Spleen (tissue), 11 donors: ENCODE measurements around the gene XAF1. TPM values are rescaled to one million over a fixed set of nuclear protein-coding genes. Genes with fewer than 3 reads are reported as not detected.

ENCODE experiments used
- DNase-seq: peaks from one replicate; pipeline ENCODE4 v3.0.0-alpha.2; 2020
- H3K27ac ChIP-seq, 8 donors: fragments of 200-600 bp; sonication (generic) in 7 of 8; 1 replicate in 4 of 8; 2 replicates in 4 of 8; pipeline versions ENCODE4 v1.5.0 to v1.8.0; 2016 to 2021; ENCODE audit warnings: inconsistent platforms in 4 of 8, mild to moderate bottlenecking in 4 of 8, moderate library complexity in 1 of 8
- H3K27me3 ChIP-seq, 7 donors: fragments of 200-600 bp; sonication (generic) in 6 of 7; replicated peaks in 1 of 7; 1 replicate in 4 of 7; 2 replicates in 3 of 7; pipeline versions ENCODE4 v1.5.0 to v1.8.0; 2016 to 2021; ENCODE audit warnings: inconsistent platforms in 3 of 7, mild to moderate bottlenecking in 1 of 7
- H3K36me3 ChIP-seq, 6 donors: fragments of 200-600 bp; sonication (generic) in 5 of 6; 1 replicate in 4 of 6; 2 replicates in 2 of 6; pipeline versions ENCODE4 v1.5.0 to v1.8.0; 2016 to 2021; ENCODE audit warnings: inconsistent platforms in 2 of 6
- H3K4me1 ChIP-seq, 6 donors: fragments of 200-600 bp; sonication (generic) in 5 of 6; 1 replicate in 3 of 6; 2 replicates in 3 of 6; pipeline versions ENCODE4 v1.5.0 to v1.8.0; 2016 to 2021; ENCODE audit warnings: inconsistent platforms in 3 of 6
- H3K4me3 ChIP-seq, 8 donors: fragments of 200-600 bp; sonication (generic) in 7 of 8; 1 replicate in 4 of 8; 2 replicates in 4 of 8; pipeline versions ENCODE4 v1.5.0 to v1.8.0; 2016 to 2021; ENCODE audit warnings: inconsistent platforms in 4 of 8, mild to moderate bottlenecking in 4 of 8, moderate library complexity in 2 of 8
- H3K9me3 ChIP-seq, 8 donors: fragments of 200-600 bp; sonication (generic) in 7 of 8; 1 replicate in 4 of 8; 2 replicates in 4 of 8; pipeline versions ENCODE4 v1.5.0 to v1.8.0; 2016 to 2021; ENCODE audit warnings: inconsistent platforms in 4 of 8
- CTCF ChIP-seq, 11 experiments: fragments of 200-600 bp in 7 of 11; fragments of 450-650 bp in 4 of 11; sonication (generic) in 4 of 11; IDR thresholded peaks in 8 of 11; conservative IDR thresholded peaks in 3 of 11; 1 replicate in 7 of 11; 2 replicates in 4 of 11; pipeline versions ENCODE4 v1.4.0 to v1.8.0; 2016 to 2021; ENCODE audit warnings: antibody characterized with exemption in 11 of 11, inconsistent platforms in 4 of 11, mild to moderate bottlenecking in 1 of 11
- POLR2A ChIP-seq, 3 donors: fragments of 450-650 bp; IDR thresholded peaks; one replicate each; pipeline ENCODE4 v1.5.1; 2017; ENCODE audit warnings: antibody characterized with exemption in 3 of 3, mild to moderate bottlenecking in 1 of 3
- POLR2AphosphoS5 ChIP-seq, 3 donors: sonication (generic); formaldehyde crosslinking; IDR thresholded peaks; one replicate each; pipeline ENCODE4 v1.5.1; 2017; ENCODE audit warnings: antibody characterized with exemption in 3 of 3
- WGBS, 5 donors: extraction: QIAGEN DNeasy Blood & Tissue Kit in 3 of 5; methylation state at CpG; one replicate each; pipeline versions ENCODE4 v1.1.5 to v1.1.7; 2013 to 2018; 5-methylcytosine and 5-hydroxymethylcytosine counted together
- intact Hi-C: fragments of 100-400 bp; cut with DNase I; formaldehyde crosslinking; loops from one replicate; pipeline ENCODE4 v1.15.0; 2023; ENCODE audit warnings: low total_unique reads
- polyA plus RNA-seq, 3 donors: library from polyadenylated mRNA; stranded (reverse); fragments of 200-250 nt; gene quantifications; one replicate each; pipeline ENCODE4 v1.2.1, GENCODE V29; 2013
- total RNA-seq, 7 donors: library from RNA; depleted of rRNA in 3 of 7; stranded (reverse); fragments of >200 nt in 3 of 7; fragmentation: NEBNext Ultra II Directional in 4 of 7; extraction: Animal tissue kit (Norgen Biotek cat#: 25700) in 4 of 7; gene quantifications; one replicate each; pipeline versions ENCODE4 v1.1.0 to v1.2.1, GENCODE V29; 2016 to 2021
- donor health status: healthy with polysubstance abuse.
- donor health status: DM: no; HTN: no; CAD: no; lungs with moderate emphysema.
- donor health status: DM: no; HTN: no; CAD: no.
- donor health status: Bipolar disorder and iron deficiency.
- donor health status: healthy.
- donor health status: DM: no; HTN: no; CAD: no.
- donor health status: DM: yes; HTN: yes; CAD: no.

Gene XAF1
- total and polyA plus RNA-seq, 10 donors, result 26.4 to 176 (median 100) TPM

DNA sequence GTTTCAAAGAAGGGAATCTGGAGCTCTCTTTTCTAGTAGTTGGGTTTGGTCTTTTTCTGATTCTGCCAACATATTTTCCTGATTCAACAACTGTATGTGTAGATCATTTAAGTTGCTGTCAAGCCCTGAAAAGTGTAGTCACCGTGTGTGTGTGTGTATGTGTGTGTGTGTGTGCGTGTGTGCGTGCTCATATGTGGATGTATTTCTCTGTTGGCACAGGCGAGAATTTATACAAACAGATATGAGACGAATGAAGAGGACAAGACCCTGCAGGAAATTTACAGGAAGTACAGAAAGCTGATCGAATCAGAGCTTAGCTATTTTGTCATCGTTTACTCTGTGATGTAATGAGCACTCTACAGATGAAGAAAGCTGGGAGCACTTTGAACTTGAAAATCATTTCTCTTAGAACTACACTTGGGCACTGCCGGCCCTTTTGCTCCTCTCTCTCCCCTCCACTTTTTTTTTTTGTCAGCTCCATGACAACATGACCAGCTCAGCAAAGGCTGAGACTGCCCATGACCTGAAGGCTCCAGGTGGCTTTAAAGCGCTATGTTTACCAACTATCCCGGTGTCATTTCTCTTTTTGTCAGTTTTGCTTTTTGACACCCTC lies 31.3 kb downstream of the XAF1 start:
- no peak for TF ChIP-seq CTCF (IDR thresholded peaks at IDR 0.05 in 8 of 11, conservative IDR thresholded peaks at IDR 0.05 in 3 of 11)
- no peak for TF ChIP-seq POLR2A (IDR thresholded peaks at IDR 0.05)
- TF ChIP-seq POLR2AphosphoS5 (IDR thresholded peaks at IDR 0.05), result no peak
- intact Hi-C loops, result no loop called here
- Histone ChIP-seq H3K4me1 (no peaks in the 10 kb centered on the region), H3K27me3 (peaks cover 0 to 50% (median 9%) of the 10 kb centered on the region in 7 donors), H3K27ac (no peak overlapping the region), H3K4me3 (no peak overlapping the region), H3K36me3 (no peaks in the 10 kb centered on the region), H3K9me3 (peaks cover 0 to 26% (median 4%) of the 10 kb centered on the region in 8 donors)
- WGBS, 5 donors, result 51 to 65% (median 56%) methylated on average over 10 of the region's 10 CpGs
- DNase-seq, result no peak

DNA sequence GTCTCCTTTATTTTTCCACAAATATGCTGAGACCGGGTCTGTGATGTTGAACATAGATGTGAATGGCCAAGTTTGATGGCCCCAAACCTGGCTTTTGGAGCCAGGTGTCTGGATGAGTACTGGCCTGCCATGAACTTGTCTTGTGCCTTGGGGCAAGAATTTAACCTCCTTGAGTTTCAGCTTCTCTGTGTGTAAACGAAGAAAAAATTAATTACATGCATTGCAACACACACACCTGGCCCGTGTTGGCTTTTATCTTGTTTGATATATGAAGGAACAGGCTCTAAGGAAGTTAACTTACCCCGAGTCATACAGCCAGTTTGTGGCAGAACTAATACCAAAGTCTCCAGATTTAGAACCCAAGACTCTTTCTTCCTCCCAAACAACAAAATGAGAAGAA lies 33.3 kb downstream of the XAF1 start:
- H3K27me3 ChIP-seq, result peaks cover 0 to 52% (median 9%) of the 10 kb centered on the region in 7 donors
- TF ChIP-seq CTCF (IDR thresholded peaks at IDR 0.05 in 8 of 11, conservative IDR thresholded peaks at IDR 0.05 in 3 of 11) (no peak), POLR2A (IDR thresholded peaks at IDR 0.05) (no peak)
- 58 to 75% (median 64%) methylated on average over 4 of the region's 4 CpGs for WGBS, 5 donors
- H3K27ac ChIP-seq, result no peak overlapping the region
- no peaks in the 10 kb centered on the region for H3K36me3 ChIP-seq
- no peak overlapping the region for H3K4me3 ChIP-seq
- intact Hi-C loops, result no loop called here
- DNase-seq, result no peak
- H3K9me3 ChIP-seq, result peaks cover 0 to 19% (median 2%) of the 10 kb centered on the region in 8 donors
- H3K4me1 ChIP-seq, result no peaks in the 10 kb centered on the region

- TF ChIP-seq POLR2A (IDR thresholded peaks at IDR 0.05), result no peak
- no peak for TF ChIP-seq POLR2AphosphoS5 (IDR thresholded peaks at IDR 0.05)
- TF ChIP-seq CTCF (IDR thresholded peaks at IDR 0.05 in 8 of 11, conservative IDR thresholded peaks at IDR 0.05 in 3 of 11), result no peak
- H3K27me3 ChIP-seq, result peaks cover 0 to 33% (median 6%) of the 10 kb centered on the region in 7 donors
- DNase-seq, result no peak
- WGBS, 5 donors, result 58 to 63% (median 61%) methylated on average over 5 of the region's 5 CpGs
- H3K4me3 ChIP-seq, result no peak overlapping the region
- no peaks in the 10 kb centered on the region for H3K36me3 ChIP-seq
- H3K4me1 ChIP-seq, result no peaks in the 10 kb centered on the region
- intact Hi-C loops, result no loop called here
- no peaks in the 10 kb centered on the region for H3K9me3 ChIP-seq
- no peak overlapping the region for H3K27ac ChIP-seq
These were observed 38.1 kb downstream of the XAF1 start for GRCh38 chr17:6793748-6794493.
